Activated T-helper 1 cell treated with anti-CD3 and anti-CD28 coated beads, Interleukin-12 subunit alpha, Interleukin-12 subunit beta, Interleukin-2, Interleukin-4 antibody, amounts not matched to agents 30 ng/mL and 10 ng/mL and 1 ng/mL, durations not matched to agents 14 hours and 24 hours and 36 hours (primary cell): Measurements from ENCODE around the gene TALDO1. TPM values are rescaled to one million over a fixed set of nuclear protein-coding genes. Genes with fewer than 3 reads are reported as not detected.

Experiments
- DNase-seq: peaks from one replicate; pipeline ENCODE4 v3.0.0; 2021; ENCODE audit warnings: low spot score
- H3K27ac Mint-ChIP-seq: one replicate; pipeline ENCODE4 v1.8.0; 2021; ENCODE audit warnings: mild to moderate bottlenecking, mixed read lengths
- H3K27me3 Mint-ChIP-seq: one replicate; pipeline ENCODE4 v1.8.0; 2022; ENCODE audit warnings: mild to moderate bottlenecking, moderate library complexity, mixed read lengths; ENCODE audit not compliant: insufficient read depth
- H3K36me3 Mint-ChIP-seq: one replicate; pipeline ENCODE4 v1.8.0; 2021; ENCODE audit warnings: low read depth, mixed read lengths
- H3K4me1 Mint-ChIP-seq: one replicate; pipeline ENCODE4 v1.8.0; 2021; ENCODE audit warnings: low read depth, mixed read lengths
- H3K4me3 Mint-ChIP-seq: one replicate; pipeline ENCODE4 v1.8.0; 2021; ENCODE audit warnings: mild to moderate bottlenecking, moderate library complexity, mixed read lengths
- H3K9me3 Mint-ChIP-seq: one replicate; pipeline ENCODE4 v1.8.0; 2021; ENCODE audit warnings: mixed read lengths
- intact Hi-C: fragments of 100-400 bp; cut with micrococcal nuclease; formaldehyde crosslinking; loops from one replicate; pipeline ENCODE4 v1.15.1; 2024
- total RNA-seq: library from RNA; stranded (reverse); gene quantifications from 2 replicates; pipeline ENCODE4 v1.2.3, GENCODE V29; 2022

Gene TALDO1
- total RNA-seq, 1 donor from 2014 or later: 269 TPM

DNA sequence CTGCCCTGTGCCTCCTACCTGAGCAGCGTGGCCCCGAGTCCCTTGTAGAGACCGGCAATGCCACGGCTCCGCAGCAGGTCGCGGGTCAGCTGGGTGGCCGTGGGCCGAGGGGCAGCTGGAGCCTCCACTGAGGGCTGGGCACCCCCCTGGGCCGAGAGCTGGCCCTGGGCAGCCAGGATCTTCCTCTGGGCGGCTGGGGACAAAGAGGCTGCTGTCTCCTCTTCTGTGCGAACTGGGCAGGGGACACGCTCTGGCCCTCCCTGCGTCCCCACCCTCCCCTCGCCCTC lies 45.2 kb downstream of the TALDO1 start:
- intact Hi-C loops: no loop called here
- peaks cover 4% of the 10 kb centered on the region for H3K4me1 Mint-ChIP-seq
- H3K36me3 Mint-ChIP-seq: peaks cover 6% of the 10 kb centered on the region
- no peak for DNase-seq
- no peaks in the 10 kb centered on the region for H3K9me3 Mint-ChIP-seq
- no peak overlapping the region for H3K4me3 Mint-ChIP-seq
- no peaks in the 10 kb centered on the region for H3K27me3 Mint-ChIP-seq
- H3K27ac Mint-ChIP-seq: no peak overlapping the region

DNA sequence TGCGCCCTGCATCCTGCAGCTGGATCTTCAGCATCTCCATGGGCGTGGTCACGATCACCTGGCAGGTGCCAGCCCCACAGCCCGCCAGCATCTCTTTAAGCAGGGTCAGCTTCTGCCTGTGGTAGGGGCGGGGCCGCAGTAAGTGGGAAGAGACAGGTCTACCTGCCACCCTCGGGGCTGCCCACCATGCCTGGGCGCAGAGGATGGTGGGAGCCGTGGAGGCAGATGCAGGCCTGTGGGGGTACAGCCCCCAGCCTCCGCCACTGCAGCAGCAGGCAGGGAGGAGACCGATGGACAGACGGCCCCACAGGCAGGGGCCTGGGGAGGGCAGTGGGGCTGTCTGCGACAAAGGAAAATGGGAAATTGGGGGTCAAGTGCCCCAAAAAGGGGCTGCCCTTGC lies 45.6 kb downstream of the TALDO1 start:
- DNase-seq: no peak
- Mint-ChIP-seq H3K4me1 (peaks cover 4% of the 10 kb centered on the region), H3K27ac (no peak overlapping the region), H3K4me3 (no peak overlapping the region), H3K27me3 (no peaks in the 10 kb centered on the region), H3K9me3 (no peaks in the 10 kb centered on the region), H3K36me3 (peaks cover 6% of the 10 kb centered on the region)
- intact Hi-C loops: no loop called here

DNA sequence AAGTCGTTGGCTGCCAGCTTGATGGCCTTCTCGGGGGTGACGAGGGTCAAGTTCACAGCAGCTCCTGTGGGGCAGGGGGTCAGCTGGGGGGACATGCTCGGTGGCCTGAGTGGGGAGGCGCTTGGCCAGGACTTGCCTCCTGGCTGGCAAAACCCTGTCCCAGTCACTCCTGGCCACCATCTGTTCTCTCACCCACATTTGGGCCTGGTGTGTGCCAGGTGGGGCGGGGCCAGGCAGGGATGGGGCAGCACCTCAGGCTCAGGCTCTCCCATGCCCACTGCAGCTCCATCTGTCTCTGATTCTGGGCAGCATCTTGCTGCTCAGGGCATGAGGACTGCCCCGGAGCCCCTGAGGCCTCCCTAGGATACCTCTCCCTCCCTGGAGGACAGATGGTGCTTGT lies 46.3 kb downstream of the TALDO1 start:
- peaks cover 4% of the 10 kb centered on the region for H3K4me1 Mint-ChIP-seq
- no peak for DNase-seq
- H3K36me3 Mint-ChIP-seq: peaks cover 6% of the 10 kb centered on the region
- peak overlapping the region; percentile 59 for H3K4me3 Mint-ChIP-seq
- intact Hi-C loops: no loop called here
- H3K9me3 Mint-ChIP-seq: no peaks in the 10 kb centered on the region
- H3K27me3 Mint-ChIP-seq: no peaks in the 10 kb centered on the region
- H3K27ac Mint-ChIP-seq: no peak overlapping the region

DNA sequence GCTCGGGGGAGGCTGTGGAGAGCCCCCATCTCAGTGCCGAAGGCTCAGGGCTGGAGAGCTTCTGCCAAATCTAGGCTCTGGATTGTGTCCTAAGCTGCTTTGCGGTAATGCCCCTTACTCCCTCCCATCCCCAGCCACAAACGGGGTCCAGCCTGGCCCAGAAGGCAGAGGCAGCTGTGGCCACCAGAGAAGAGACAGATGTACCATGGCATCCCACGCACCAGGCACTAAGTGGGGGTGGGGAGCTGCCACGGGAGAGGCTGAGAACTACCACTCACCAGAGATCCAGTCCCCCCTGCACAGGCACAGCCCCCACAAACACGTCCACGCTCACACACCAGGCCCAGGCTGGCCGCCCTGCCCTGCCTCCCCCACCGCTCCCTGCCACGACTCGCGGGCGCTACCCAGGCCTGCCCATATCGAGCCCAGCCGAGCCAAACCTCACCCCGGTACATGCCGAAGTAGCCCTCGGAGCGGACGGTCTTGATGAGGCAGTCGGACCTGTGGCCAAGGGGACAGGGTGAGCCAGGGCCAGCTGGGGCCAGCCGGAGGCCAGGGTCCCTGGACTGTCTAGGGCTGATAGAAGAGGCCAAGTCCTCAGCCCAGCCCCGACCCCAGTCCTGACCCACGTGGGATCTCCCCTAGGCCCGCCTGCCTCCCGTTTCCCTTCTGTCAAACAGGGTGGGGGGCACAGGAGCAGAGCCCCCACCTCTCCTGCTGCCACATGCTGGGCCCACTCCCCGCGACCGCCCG lies 46.9 kb downstream of the TALDO1 start:
- Mint-ChIP-seq H3K27me3 (no peaks in the 10 kb centered on the region), H3K36me3 (peaks cover 6% of the 10 kb centered on the region), H3K4me1 (peaks cover 4% of the 10 kb centered on the region), H3K4me3 (peak overlapping the region; percentile 59), H3K9me3 (no peaks in the 10 kb centered on the region), H3K27ac (no peak overlapping the region)
- no peak for DNase-seq
- intact Hi-C loops: no loop called here

DNA sequence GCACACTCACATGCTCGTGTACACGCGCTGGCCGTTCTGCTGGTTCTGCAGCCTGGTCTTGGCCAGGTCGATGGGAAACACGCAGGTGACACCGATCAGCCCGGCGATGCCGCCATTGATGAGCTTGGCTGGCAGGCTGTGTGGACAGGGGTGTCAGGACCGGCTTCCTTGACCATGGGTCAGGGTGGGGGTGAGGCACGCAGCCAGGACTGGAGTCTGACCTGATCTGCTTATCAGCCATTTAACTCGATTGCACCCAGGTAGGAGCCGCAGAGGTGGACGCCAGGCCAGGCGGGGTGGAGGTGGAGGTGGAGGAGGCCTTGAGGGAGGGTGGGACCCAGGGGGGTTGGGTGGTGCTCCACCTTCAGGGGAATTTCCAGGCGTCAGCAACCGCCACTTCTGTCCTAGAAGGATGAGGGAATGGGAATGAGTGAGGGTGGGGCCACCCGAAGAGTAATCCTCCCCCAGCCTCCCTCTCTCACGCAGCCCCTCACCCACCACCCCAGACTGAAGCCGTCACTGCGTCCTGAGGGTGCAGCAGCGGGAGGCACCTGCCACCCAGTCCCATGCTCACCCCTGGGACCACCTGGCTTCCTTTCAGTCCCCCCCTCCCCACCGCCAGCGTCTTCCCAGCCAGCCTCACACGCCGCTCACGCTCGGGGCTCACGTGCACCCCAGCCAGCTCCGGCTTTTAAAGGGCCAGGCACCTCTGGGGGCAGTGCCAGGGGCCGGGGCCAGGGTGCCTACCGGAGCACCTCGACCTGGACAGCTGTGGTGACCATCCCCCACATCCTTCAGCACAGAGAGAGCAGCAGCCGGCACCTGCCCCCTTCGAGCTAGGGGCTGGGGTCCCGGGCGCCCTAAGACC lies 47.7 kb downstream of the TALDO1 start:
- Mint-ChIP-seq H3K27ac (no peak overlapping the region), H3K27me3 (no peaks in the 10 kb centered on the region), H3K4me1 (peaks cover 4% of the 10 kb centered on the region), H3K9me3 (no peaks in the 10 kb centered on the region), H3K36me3 (peaks cover 6% of the 10 kb centered on the region), H3K4me3 (peak overlapping the region; percentile 93)
- DNase-seq: no peak
- intact Hi-C loops: loop anchor here (5.0 kb wide), 3 partner anchors 98 to 528 kb away; partner anchors contain the start of genes DEAF1, IRF7 and TMEM80

DNA sequence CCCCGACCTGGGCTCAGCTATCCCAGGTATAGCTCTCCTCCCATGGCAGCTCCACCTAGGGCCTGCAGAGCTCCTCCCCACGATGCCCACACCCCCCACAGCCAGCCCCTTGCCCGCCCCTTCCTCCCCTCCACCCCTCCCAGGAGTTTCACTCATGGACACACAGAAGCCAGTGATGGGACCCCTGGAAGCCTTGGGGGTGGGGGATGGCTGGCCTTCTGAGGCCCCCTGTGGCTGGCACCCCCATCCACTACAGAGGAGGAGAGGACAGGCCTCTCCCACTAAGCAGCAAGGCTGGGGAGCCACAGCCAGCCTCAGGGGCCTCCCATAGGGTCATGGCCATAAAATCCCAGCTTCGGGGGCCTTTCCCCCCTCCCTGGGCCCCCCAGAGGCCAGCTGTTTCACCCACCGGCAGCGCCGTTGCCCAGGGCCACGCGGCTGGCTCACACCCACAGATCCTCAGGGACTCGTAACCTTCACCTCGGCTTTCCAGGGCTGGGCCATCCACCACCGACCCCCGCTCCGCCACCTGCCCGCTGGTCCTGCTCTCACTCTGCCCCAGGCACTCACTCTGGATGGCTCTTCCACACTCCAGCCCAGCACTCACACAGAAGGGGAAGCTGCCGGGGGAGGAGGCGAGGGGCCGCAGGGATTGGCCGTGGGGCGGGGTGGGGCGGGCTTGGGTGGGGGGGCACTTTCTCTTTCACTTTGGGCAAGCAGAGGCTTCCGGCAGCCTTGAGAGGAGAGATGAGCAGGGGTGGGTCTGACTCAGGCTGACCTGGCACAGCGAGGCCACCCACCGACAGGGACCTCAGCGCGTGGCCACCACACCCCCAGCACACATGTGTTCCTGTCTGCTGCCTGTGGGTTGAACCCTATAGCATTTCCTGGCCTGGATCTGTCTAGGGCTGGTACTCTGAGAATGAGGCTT lies 48.6 kb downstream of the TALDO1 start:
- H3K27me3 Mint-ChIP-seq: no peaks in the 10 kb centered on the region
- peak; percentile 74 for DNase-seq
- peak overlapping the region; percentile 93 for H3K4me3 Mint-ChIP-seq
- intact Hi-C loops: loop anchor here (1.0 to 5.0 kb wide), 11 partner anchors 9 to 529 kb away; partner anchors contain the start of genes CHID1, DEAF1, GATD1 and IRF7
- peaks cover 6% of the 10 kb centered on the region for H3K36me3 Mint-ChIP-seq
- peak overlapping the region; percentile 83 for H3K27ac Mint-ChIP-seq
- H3K4me1 Mint-ChIP-seq: peaks cover 4% of the 10 kb centered on the region
- H3K9me3 Mint-ChIP-seq: no peaks in the 10 kb centered on the region

DNA sequence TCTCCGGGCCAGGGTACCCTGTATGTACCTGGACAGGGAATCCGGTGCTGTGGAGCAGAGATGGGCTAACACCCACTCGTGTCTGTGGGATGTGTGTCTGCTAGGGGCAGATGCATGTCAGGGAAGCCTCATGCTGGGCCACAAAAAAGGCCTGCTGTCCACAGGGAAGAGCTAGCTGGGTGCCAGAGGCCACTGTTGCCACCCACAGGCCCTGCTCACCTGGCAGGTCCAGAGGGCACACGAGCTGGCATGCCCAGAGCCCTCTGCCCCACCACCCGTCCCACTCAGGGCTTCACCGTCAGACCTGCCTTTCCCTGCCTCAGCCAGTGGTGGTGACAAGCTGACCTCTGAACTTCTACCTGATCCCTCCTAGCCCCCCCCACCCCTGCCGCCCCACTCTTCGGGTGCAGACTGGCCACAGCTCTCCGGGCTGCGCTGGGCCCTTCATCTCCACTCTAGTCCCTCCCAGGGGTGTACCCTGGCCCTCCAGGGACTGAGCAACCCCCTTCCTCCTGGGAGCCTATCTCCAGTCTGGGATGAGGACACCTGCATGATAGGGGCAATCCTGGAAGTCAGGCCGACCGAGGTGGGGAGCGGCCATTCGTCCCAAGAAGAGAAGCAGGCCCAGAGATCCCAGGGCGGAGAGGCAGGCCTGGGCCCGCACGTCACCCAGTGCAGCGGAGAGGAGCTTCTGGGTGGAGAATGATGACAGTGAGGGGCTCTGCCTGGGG lies 49.5 kb downstream of the TALDO1 start:
- intact Hi-C loops: loop anchor here (1.0 to 5.0 kb wide), 12 partner anchors 9 to 529 kb away; partner anchors contain the start of genes CHID1, DEAF1, GATD1 and IRF7
- Mint-ChIP-seq H3K9me3 (no peaks in the 10 kb centered on the region), H3K4me3 (peak overlapping the region; percentile 93), H3K36me3 (peaks cover 6% of the 10 kb centered on the region), H3K27ac (peak overlapping the region; percentile 83), H3K4me1 (peaks cover 4% of the 10 kb centered on the region), H3K27me3 (no peaks in the 10 kb centered on the region)
- no peak for DNase-seq

DNA sequence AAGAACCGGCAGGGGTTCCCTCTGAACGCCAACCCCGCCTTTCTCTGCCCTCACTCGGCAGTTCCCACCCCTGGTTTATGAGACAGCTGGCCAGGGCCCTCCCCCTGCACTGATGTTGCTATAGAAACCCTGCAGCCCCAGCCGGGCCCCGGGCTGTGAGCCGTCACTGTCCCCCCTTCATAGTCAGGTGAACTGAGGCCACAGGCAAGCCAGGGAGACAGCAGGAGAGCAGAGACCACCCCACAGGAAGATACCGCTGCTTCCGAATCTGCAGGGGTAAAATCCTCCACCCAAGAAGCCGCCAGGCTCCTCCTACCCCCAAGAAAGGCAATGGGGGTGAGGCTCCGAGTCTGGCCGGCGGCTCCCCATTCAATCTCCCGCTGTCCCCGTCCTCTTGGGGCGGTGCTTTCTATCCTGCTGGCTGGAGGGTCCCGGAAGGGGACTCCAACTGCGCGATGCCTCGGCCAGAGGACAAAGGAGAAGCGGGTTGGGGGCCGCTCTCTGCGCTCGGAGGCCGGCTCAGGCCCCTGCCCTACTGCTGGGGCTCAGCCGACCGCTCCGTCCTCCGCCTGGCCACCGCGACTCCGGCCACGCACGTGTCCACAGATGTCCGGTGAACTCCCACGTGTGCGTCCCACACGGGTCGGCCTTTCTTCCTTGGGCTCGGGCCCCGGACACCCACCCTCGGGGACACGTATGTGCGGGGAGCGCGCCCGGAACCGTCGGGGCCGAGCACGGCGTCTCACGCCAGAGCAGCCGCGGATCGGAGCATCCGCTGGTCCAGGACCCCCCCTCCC lies 50.2 kb downstream of the TALDO1 start:
- DNase-seq: peak; percentile 68
- Mint-ChIP-seq H3K27me3 (no peaks in the 10 kb centered on the region), H3K4me1 (peaks cover 4% of the 10 kb centered on the region), H3K36me3 (peaks cover 6% of the 10 kb centered on the region), H3K4me3 (peak overlapping the region; percentile 93), H3K9me3 (no peaks in the 10 kb centered on the region), H3K27ac (peak overlapping the region; percentile 82)
- intact Hi-C loops: loop anchor here (1.0 to 5.0 kb wide), 7 partner anchors 12 to 530 kb away; partner anchors contain the start of genes CHID1, DEAF1, IRF7 and RNH1

DNA sequence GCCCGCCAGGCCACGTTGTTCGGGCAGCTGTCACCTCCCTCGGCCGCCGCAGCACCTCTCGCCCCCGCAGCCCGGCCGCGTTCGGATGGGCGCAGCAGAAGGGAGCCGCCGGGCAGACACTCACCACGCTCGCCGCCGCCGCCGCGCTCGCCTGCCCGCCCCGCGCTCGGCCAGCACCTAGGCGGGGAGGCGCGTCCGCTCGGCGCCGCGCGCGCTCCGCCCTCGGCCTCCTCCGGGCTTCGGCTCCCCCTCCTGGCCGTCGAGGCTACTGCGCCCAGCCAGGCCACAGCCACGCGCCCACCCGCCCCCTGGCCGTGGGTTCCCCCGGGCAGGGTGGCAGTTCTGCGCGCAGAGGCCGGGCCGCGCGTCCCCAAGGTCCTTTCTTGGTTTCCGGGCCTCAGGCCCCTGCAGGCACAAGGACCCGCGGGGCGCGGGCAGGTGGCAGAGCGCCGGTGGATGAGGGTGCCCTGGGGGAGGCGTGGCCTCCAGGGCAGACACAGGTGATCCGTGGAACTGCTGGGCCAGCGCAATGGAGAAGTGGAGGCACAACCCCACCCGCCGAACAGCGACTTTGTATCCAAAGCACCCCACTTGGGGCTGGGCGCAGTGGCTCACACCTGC lies 50.9 kb downstream of the TALDO1 start, which contains the start of gene SLC25A22:
Gene SLC25A22, minus strand, starts transcription at position 189 of the 621 bp plus-strand sequence. CDS start 3,275 bp downstream, outside the sequence.
- Mint-ChIP-seq H3K9me3 (no peaks in the 10 kb centered on the region), H3K27me3 (no peaks in the 10 kb centered on the region), H3K27ac (peak within 1 kb of the TSS; percentile 82), H3K4me1 (peaks cover 4% of the 10 kb centered on the region), H3K4me3 (peak within 1 kb of the TSS; percentile 93), H3K36me3 (peaks cover 5% of the 10 kb centered on the region)
- intact Hi-C loops: loop anchor here (5.0 kb wide), 3 partner anchors 101 to 531 kb away; partner anchors contain the start of genes DEAF1, IRF7 and TMEM80
- peak; percentile 84 for DNase-seq

DNA sequence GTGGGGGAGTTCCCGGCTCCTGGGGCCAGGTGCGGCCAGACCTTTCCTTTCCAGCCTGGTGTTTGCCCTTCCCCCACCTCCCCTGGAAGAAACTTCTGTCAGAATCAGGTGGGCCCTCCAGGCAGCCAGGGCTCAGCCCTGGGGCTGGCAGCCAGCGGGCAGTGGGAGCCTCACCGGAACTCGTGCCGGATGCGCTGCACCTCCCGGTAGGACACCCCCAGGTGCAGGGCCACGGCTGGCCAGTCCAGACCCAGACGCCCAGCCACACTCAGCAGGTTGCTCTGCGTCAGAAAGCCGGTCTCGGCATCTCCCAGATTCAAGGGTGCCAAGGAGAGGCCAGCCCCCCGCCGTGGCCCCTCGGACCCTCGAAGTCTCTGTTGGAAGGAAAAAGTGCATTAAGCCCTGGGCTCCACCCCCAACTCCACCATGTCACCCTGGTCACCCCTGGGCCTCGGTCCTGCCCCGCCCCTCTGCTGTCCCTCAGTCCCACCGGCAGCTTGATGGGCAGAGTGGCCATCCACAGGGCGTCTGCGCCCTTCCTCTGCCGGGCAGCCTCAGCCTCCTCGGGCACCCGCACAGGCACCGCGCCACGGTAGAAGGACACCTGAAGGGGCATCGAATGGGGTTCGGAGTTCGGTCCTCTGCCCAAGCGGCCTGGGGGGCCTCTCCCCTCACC lies 52.5 kb downstream of the TALDO1 start:
- intact Hi-C loops: loop anchor here (5.0 kb wide), 3 partner anchors 102 to 532 kb away; partner anchors contain the start of genes DEAF1, IRF7 and TMEM80
- Mint-ChIP-seq H3K9me3 (no peaks in the 10 kb centered on the region), H3K27ac (no peak overlapping the region), H3K4me3 (no peak overlapping the region), H3K36me3 (peaks cover 2% of the 10 kb centered on the region), H3K27me3 (no peaks in the 10 kb centered on the region), H3K4me1 (peaks cover 4% of the 10 kb centered on the region)
- DNase-seq: no peak
